IgD-negative memory B cell (primary cell): ENCODE data around the gene PDE4D. TPM values are rescaled to one million over a fixed set of nuclear protein-coding genes. Genes with fewer than 3 reads are reported as not detected.

Experiments
- H3K27ac Mint-ChIP-seq, 3 donors: one replicate each; pipeline ENCODE4 v1.8.0; 2020 to 2022; ENCODE audit warnings: mild to moderate bottlenecking in 3 of 3, mixed read lengths in 3 of 3, moderate library complexity in 1 of 3
- H3K27me3 Mint-ChIP-seq: one replicate; pipeline ENCODE4 v1.8.0; 2021; ENCODE audit warnings: mixed read lengths
- H3K36me3 Mint-ChIP-seq: one replicate; pipeline ENCODE4 v1.8.0; 2020; ENCODE audit warnings: mild to moderate bottlenecking, mixed read lengths
- H3K4me1 Mint-ChIP-seq, 3 donors: one replicate each; pipeline ENCODE4 v1.8.0; 2020 to 2022; ENCODE audit warnings: mixed read lengths in 3 of 3, mild to moderate bottlenecking in 1 of 3
- H3K4me3 Mint-ChIP-seq, 4 donors: one replicate each; pipeline ENCODE4 v1.8.0; 2020 to 2022; ENCODE audit warnings: mild to moderate bottlenecking in 4 of 4, mixed read lengths in 4 of 4, moderate library complexity in 3 of 4
- H3K9me3 Mint-ChIP-seq, 3 donors: one replicate each; pipeline ENCODE4 v1.8.0; 2020 to 2021; ENCODE audit warnings: mixed read lengths in 3 of 3, mild to moderate bottlenecking in 1 of 3
- polyA plus RNA-seq: library from polyadenylated mRNA; unstranded; fragments of 300-500 nt; fragmentation: Illumina TruSeq; gene quantifications from one replicate; pipeline ENCODE4 v1.2.3, GENCODE V29; 2021

PDE4D gene
- polyA plus RNA-seq, 1 donor from 2014 or later, result 18.8 TPM

GRCh38 chr5:59371525-59372127 lies 521.9 kb downstream of the PDE4D start:
- Mint-ChIP-seq H3K36me3 (peaks cover 12% of the 10 kb centered on the region), H3K4me1 (peaks cover 0 to 7% (median 1%) of the 10 kb centered on the region in 3 donors), H3K9me3 (peaks cover 9 to 23% (median 17%) of the 10 kb centered on the region in 3 donors), H3K4me3 (no peak overlapping the region), H3K27ac (no peak overlapping the region), H3K27me3 (peaks cover 1% of the 10 kb centered on the region)

DNA sequence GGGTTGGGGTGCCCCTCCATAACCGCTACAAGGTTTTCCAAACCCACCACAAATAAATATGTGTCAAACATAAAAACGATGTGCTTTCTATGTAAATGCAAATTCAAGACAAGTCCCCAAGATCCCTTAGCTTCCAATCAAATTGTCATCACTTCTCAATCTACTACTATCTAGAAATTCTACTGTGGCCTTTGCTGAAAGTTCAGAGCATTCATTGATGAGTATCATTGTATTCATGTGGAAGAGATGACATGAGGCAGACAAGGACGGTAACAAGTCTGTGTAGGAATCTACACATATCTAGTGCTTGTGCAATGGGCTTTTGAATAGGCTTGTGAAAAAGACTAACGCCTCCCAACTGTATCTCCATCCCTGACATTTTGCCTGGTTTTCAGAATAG lies 524.6 kb downstream of the PDE4D start:
- H3K9me3 Mint-ChIP-seq, result peaks cover 1 to 5% (median 4%) of the 10 kb centered on the region in 3 donors
- no peak overlapping the region for H3K27ac Mint-ChIP-seq
- H3K4me1 Mint-ChIP-seq, result peaks cover 1 to 9% (median 4%) of the 10 kb centered on the region in 3 donors
- H3K36me3 Mint-ChIP-seq, result peaks cover 4% of the 10 kb centered on the region
- peaks cover 3% of the 10 kb centered on the region for H3K27me3 Mint-ChIP-seq
- no peak overlapping the region for H3K4me3 Mint-ChIP-seq

GRCh38 chr5:59367791-59368394 lies 525.6 kb downstream of the PDE4D start:
- Mint-ChIP-seq H3K27ac (no peak overlapping the region), H3K4me1 (peaks cover 1 to 8% (median 4%) of the 10 kb centered on the region in 3 donors), H3K4me3 (peak overlapping the region in 1 of 4 donors; percentile 7), H3K27me3 (peaks cover 3% of the 10 kb centered on the region), H3K9me3 (peaks cover 0 to 1% (median 0%) of the 10 kb centered on the region in 3 donors), H3K36me3 (peaks cover 2% of the 10 kb centered on the region)

GRCh38 chr5:59366784-59367183 lies 526.7 kb downstream of the PDE4D start:
- Mint-ChIP-seq H3K27me3 (peaks cover 3% of the 10 kb centered on the region), H3K4me1 (peaks cover 0 to 10% (median 4%) of the 10 kb centered on the region in 3 donors), H3K9me3 (peaks cover 0 to 1% (median 0%) of the 10 kb centered on the region in 3 donors), H3K27ac (no peak overlapping the region), H3K4me3 (no peak overlapping the region), H3K36me3 (peaks cover 2% of the 10 kb centered on the region)

DNA sequence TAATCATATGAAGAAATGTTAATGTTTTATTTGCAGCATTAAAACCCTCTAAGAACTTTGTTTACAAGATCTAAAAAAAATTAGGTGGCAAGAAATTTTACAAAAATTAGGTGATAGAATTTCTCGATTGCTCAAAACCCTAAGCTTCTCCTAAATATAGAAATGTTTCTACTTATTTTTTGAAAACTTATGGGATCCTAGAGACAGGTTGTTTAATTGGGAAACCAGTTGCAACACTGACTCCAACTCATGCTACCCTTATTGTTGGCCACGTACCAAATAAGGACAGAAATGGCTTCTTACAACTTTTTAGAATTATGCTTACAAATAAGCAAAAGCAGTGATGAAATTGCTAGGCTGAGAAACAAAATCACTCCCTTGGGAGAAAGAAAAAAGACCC lies 531.1 kb downstream of the PDE4D start:
- no peaks in the 10 kb centered on the region for H3K9me3 Mint-ChIP-seq
- H3K4me3 Mint-ChIP-seq, result no peak overlapping the region
- no peak overlapping the region for H3K27ac Mint-ChIP-seq
- peaks cover 6% of the 10 kb centered on the region for H3K36me3 Mint-ChIP-seq
- peaks cover 3 to 8% (median 4%) of the 10 kb centered on the region in 3 donors for H3K4me1 Mint-ChIP-seq
- H3K27me3 Mint-ChIP-seq, result peaks cover 1% of the 10 kb centered on the region

GRCh38 chr5:59361454-59361853 lies 532.1 kb downstream of the PDE4D start:
- Mint-ChIP-seq H3K4me3 (no peak overlapping the region), H3K27ac (no peak overlapping the region), H3K36me3 (peaks cover 6% of the 10 kb centered on the region), H3K4me1 (peaks cover 4 to 6% (median 6%) of the 10 kb centered on the region in 3 donors), H3K27me3 (peaks cover 1% of the 10 kb centered on the region), H3K9me3 (no peaks in the 10 kb centered on the region)

GRCh38 chr5:59360130-59360555 lies 533.4 kb downstream of the PDE4D start:
- Mint-ChIP-seq H3K36me3 (peaks cover 6% of the 10 kb centered on the region), H3K27me3 (peaks cover 1% of the 10 kb centered on the region), H3K27ac (no peak overlapping the region), H3K4me3 (no peak overlapping the region), H3K4me1 (peaks cover 0 to 7% (median 6%) of the 10 kb centered on the region in 3 donors), H3K9me3 (no peaks in the 10 kb centered on the region)

GRCh38 chr5:59358005-59358861 lies 535.3 kb downstream of the PDE4D start:
- peaks cover 6% of the 10 kb centered on the region for H3K36me3 Mint-ChIP-seq
- H3K4me1 Mint-ChIP-seq, result peaks cover 2 to 8% (median 5%) of the 10 kb centered on the region in 3 donors
- no peaks in the 10 kb centered on the region for H3K9me3 Mint-ChIP-seq
- peak overlapping the region in 1 of 3 donors; percentile 17 for H3K27ac Mint-ChIP-seq
- no peaks in the 10 kb centered on the region for H3K27me3 Mint-ChIP-seq
- no peak overlapping the region for H3K4me3 Mint-ChIP-seq

DNA sequence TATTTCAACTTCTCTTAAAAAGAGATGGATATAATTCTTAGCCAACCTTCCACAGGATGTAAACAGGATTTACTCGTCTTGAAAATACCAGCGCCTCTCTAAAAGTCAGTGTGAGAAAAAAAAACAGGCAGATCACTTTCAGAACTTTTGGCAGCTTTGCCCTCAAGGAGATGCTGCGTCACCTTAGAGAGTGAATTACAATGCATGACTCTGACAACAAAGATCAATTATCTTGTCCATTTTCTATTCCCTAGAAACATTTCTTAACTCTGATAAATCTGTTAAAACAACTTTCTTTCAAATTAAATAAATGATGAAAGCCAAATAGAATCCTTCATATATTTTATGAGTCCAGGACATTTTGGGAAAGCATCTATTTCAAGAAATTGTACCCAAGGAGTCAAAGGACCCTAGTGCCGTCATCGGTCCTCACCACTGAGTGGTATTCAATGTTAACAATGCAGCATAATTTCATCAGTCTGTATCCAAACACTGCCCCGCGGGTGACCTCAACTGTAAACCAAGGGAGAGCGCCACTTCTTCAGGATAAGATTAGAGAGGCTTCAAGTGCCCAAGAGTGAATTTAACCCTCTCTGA lies 536.0 kb downstream of the PDE4D start:
- no peaks in the 10 kb centered on the region for H3K27me3 Mint-ChIP-seq
- H3K4me3 Mint-ChIP-seq, result no peak overlapping the region
- no peak overlapping the region for H3K27ac Mint-ChIP-seq
- H3K9me3 Mint-ChIP-seq, result no peaks in the 10 kb centered on the region
- H3K4me1 Mint-ChIP-seq, result peaks cover 5 to 9% (median 5%) of the 10 kb centered on the region in 3 donors
- peaks cover 8% of the 10 kb centered on the region for H3K36me3 Mint-ChIP-seq

- no peak overlapping the region for H3K27ac Mint-ChIP-seq
- peaks cover 8% of the 10 kb centered on the region for H3K36me3 Mint-ChIP-seq
- no peak overlapping the region for H3K4me3 Mint-ChIP-seq
- H3K27me3 Mint-ChIP-seq, result no peaks in the 10 kb centered on the region
- peaks cover 4 to 9% (median 5%) of the 10 kb centered on the region in 3 donors for H3K4me1 Mint-ChIP-seq
- H3K9me3 Mint-ChIP-seq, result no peaks in the 10 kb centered on the region
Observed at GRCh38 chr5:59356813-59357380, 536.6 kb downstream of the PDE4D start.

- Mint-ChIP-seq H3K4me3 (no peak overlapping the region), H3K4me1 (peaks cover 3 to 9% (median 5%) of the 10 kb centered on the region in 3 donors), H3K36me3 (peaks cover 8% of the 10 kb centered on the region), H3K9me3 (no peaks in the 10 kb centered on the region), H3K27ac (no peak overlapping the region), H3K27me3 (no peaks in the 10 kb centered on the region)
Observed at GRCh38 chr5:59354811-59355210, 538.7 kb downstream of the PDE4D start.

DNA sequence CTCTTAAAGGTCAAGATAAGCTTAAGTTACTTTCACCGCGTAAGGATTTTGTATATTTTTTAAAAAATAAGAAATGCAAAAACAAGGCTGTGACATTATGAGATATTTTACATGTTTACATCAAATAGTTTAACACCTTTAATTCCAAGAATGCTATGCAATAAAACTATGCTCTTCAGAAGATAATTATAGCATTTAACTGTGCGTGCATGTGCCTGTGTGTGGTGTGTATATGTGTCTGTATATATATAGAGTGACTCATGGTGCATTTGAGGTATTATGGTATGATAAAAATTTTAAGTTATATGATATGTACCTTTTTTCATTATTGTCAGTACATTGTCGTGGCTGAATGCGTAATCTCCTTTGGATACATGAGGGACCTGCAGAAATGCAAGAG lies 539.3 kb downstream of the PDE4D start:
- Mint-ChIP-seq H3K27me3 (no peaks in the 10 kb centered on the region), H3K27ac (no peak overlapping the region), H3K4me3 (no peak overlapping the region), H3K4me1 (peaks cover 3 to 9% (median 5%) of the 10 kb centered on the region in 3 donors), H3K9me3 (no peaks in the 10 kb centered on the region), H3K36me3 (peaks cover 8% of the 10 kb centered on the region)

DNA sequence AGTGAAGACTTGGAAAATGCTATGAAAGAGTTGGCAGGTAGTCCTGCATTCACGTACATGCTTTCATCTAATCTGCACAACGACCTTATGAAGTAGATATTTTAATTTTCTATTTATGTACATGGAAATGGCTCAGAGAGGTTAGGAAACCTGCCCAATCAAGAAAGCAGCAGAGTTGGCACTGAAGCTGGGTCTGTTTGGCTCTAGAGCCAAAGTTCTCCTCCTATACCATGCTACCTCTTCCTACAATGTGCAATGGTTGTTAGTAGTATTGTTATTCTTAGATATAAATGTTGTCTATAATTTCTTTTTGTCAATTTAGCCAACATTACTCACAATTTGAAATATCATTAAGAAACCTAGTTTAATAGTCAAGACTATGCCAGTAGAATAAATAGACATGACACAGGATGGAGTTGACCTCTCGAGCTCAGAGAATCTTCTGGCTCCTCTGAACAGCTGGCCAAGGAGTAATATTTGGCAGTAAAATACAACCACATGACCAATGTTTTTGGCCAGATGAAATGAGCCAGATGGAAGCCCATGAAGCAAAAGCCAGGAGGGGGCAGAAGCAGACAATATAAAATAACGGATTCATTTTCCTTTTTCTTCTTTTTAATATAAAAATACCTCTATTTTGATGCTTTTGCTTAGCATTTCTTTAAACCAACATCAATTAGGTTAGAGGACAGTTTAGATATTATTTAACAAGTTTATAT lies 542.3 kb downstream of the PDE4D start:
- Mint-ChIP-seq H3K9me3 (no peaks in the 10 kb centered on the region), H3K36me3 (peaks cover 2% of the 10 kb centered on the region), H3K4me3 (no peak overlapping the region), H3K4me1 (peaks cover 3 to 5% (median 5%) of the 10 kb centered on the region in 3 donors), H3K27ac (no peak overlapping the region), H3K27me3 (no peaks in the 10 kb centered on the region)

DNA sequence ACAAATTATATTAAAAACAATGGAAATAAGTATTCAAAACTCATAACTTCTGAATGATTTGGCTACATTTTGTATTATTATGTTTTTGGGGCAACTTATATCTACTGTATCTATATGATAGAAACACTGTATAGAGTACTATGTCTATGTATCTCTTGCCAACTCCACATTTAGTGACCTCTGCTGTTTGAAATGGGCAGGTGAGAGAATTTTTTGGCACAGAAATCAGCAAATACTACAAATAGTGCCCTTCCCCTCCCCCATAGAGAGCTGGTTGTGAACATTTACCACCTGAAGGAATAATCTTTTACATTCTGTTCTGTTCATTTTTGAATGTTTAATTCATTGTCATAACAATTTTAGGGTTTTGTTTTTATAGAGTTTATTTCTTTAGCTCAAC lies 545.3 kb downstream of the PDE4D start:
- Mint-ChIP-seq H3K4me1 (peaks cover 2 to 4% (median 3%) of the 10 kb centered on the region in 3 donors), H3K27me3 (no peaks in the 10 kb centered on the region), H3K9me3 (no peaks in the 10 kb centered on the region), H3K4me3 (no peak overlapping the region), H3K36me3 (peaks cover under 1% of the 10 kb centered on the region), H3K27ac (no peak overlapping the region)
